K562 (cell line): ENCODE measurements around the gene CLUH. TPM values are rescaled to one million over a fixed set of nuclear protein-coding genes. Genes with fewer than 3 reads are reported as not detected.

Experiments
- CBFA2T3 ChIP-seq: fragments of 450-650 bp; IDR thresholded peaks from 2 replicates; pipeline ENCODE4 v1.6.1; 2017
- CEBPB ChIP-seq: fragments of 450-650 bp; IDR thresholded peaks from 2 replicates; pipeline ENCODE4 v1.6.1; 2016; ENCODE audit warnings: missing genetic modification characterization, missing compliant biosample characterization
- CHD1 ChIP-seq: fragments of 200-600 bp; sonication (generic); IDR thresholded peaks from one replicate; pipeline ENCODE4 v1.6.1; 2012; ENCODE audit warnings: mild to moderate bottlenecking, moderate library complexity, low read length, inconsistent platforms
- FOXK1 ChIP-seq: sonication (generic); formaldehyde crosslinking; IDR thresholded peaks from 2 replicates; pipeline ENCODE4 v1.8.0; 2022; ENCODE audit warnings: missing genetic modification reagents, mild to moderate bottlenecking, borderline replicate concordance
- GATA2 ChIP-seq: sonication (generic); formaldehyde crosslinking; IDR thresholded peaks from 2 replicates; pipeline ENCODE4 v1.4.0; 2020; ENCODE audit warnings: mild to moderate bottlenecking, missing genetic modification reagents
- MCM5 ChIP-seq: fragments of 450-650 bp; IDR thresholded peaks from 2 replicates; pipeline ENCODE4 v1.6.1; 2016; ENCODE audit warnings: low read depth
- NCOA2 ChIP-seq, 2 experiments: fragments of 450-650 bp; IDR thresholded peaks; 2 replicates each; pipeline ENCODE4 v1.6.1; 2018; ENCODE audit warnings: mild to moderate bottlenecking in 2 of 2, moderate library complexity in 1 of 2; ENCODE audit not compliant: partially characterized antibody in 2 of 2
- NFYB ChIP-seq: IDR thresholded peaks from 2 replicates; pipeline ENCODE4 v1.6.1; 2011; ENCODE audit warnings: mild to moderate bottlenecking, moderate library complexity; ENCODE audit not compliant: insufficient read length; ENCODE audit errors: extremely low read depth
- SNIP1 ChIP-seq: fragments of 450-650 bp; IDR thresholded peaks from 2 replicates; pipeline ENCODE4 v1.7.1; 2017; ENCODE audit warnings: low read depth, mild to moderate bottlenecking
- TAL1 ChIP-seq: fragments of 450-650 bp; IDR thresholded peaks from 2 replicates; pipeline ENCODE4 v1.6.1; 2016; ENCODE audit warnings: mild to moderate bottlenecking
- ZKSCAN1 ChIP-seq: fragments of 150-350 bp; IDR thresholded peaks from 2 replicates; pipeline ENCODE4 v1.6.1; 2016; ENCODE audit warnings: low read depth, low read length
- ZNF384 ChIP-seq: IDR thresholded peaks from 2 replicates; pipeline ENCODE4 v1.6.1; 2012; ENCODE audit warnings: low read depth, low read length, improper control_type of control experiment
- ZNF507 ChIP-seq: conservative IDR thresholded peaks from 2 replicates; pipeline ENCODE4 v1.6.1; 2017; ENCODE audit warnings: missing genetic modification characterization, missing compliant biosample characterization
- ZNF766 ChIP-seq: fragments of 200-800 bp; sonication (Bioruptor generic); conservative IDR thresholded peaks from 2 replicates; pipeline ENCODE4 v1.6.1; 2016; ENCODE audit warnings: missing genetic modification characterization, missing compliant biosample characterization
- polyA plus RNA-seq, 8 experiments: library from polyadenylated mRNA; depleted of rRNA in 4 of 8; stranded (reverse) in 5 of 8; unstranded in 3 of 8; fragments of >200 nt; fragmentation: Nextera tagmentation in 2 of 8; fragmentation: Illumina TruSeq in 1 of 8; extraction: Ambion mirVana in 2 of 8; extraction: Trizol in 1 of 8; gene quantifications; 2 replicates each; pipeline versions ENCODE4 v1.2.1 to v1.2.3, GENCODE V29; 2011 to 2014; ENCODE audit warnings: inconsistent platforms in 1 of 8, missing spikeins in 1 of 8
- total RNA-seq, 7 experiments: library from RNA; depleted of rRNA in 6 of 7; stranded (reverse); fragments of >200 nt in 6 of 7; fragmentation: Illumina TruSeq in 2 of 7; extraction: Trizol in 2 of 7; gene quantifications; 2 replicates each; pipeline versions ENCODE4 v1.2.1 to v1.2.3, GENCODE V29; 2011 to 2021; ENCODE audit warnings: low replicate concordance in 1 of 7
- TF ChIP-seq, protein P1 (sequence below): fragments of 150-350 bp; IDR thresholded peaks from 2 replicates; pipeline ENCODE4 v1.6.1; 2014; ENCODE audit warnings: low read depth, mild to moderate bottlenecking, low read length, borderline replicate concordance
- TF ChIP-seq, protein P2 (sequence below), 2 experiments: fragments of 450-650 bp; formaldehyde crosslinking in 1 of 2; IDR thresholded peaks; 2 replicates each; pipeline versions ENCODE4 v1.4.0 to v1.6.1; 2014 to 2020; ENCODE audit warnings: mild to moderate bottlenecking in 2 of 2, borderline replicate concordance in 1 of 2, low read depth in 1 of 2
- TF ChIP-seq, protein P3 (sequence below): sonication (generic); formaldehyde crosslinking; IDR thresholded peaks from 2 replicates; pipeline ENCODE4 v1.8.0; 2022; ENCODE audit warnings: mild to moderate bottlenecking, missing genetic modification reagents

Gene CLUH
- total and polyA plus RNA-seq, 9 of the 15 experiments (the other 6 are each of a cell fraction or from before 2014, with no cell fraction given): 0.21 to 140 (median 33.2) TPM

DNA sequence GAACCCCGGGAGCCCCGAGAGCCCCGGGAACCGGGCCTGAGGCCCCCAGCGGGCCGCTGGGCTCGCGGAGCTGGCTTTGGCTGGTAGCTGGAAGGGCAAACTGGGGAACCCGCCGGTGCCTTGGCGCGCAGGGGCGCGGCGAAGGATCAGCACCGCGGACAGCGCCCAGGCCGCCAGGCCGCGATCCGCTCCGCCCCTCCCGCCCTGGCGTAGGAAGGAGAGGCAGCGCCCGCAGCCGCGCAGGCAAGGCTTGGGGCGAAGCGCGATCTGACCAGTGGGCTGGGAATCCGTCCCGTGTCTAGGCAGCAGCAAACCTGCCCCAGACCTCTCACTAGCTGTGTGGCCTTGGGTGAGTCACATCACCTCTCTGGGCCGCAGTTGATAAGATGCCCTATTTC, 38.2 kb upstream of the CLUH start (continued):
- TF ChIP-seq TAL1 (no peak), ZKSCAN1 (no peak), ZNF384 (no peak), NCOA2 (IDR thresholded peaks at IDR 0.05; ENCODE audit: partially characterized antibody in 2 of 2) (no peak), NFYB (no peak), ZNF507 (tag) (no peak), FOXK1 (CRISPR knock-in tag) (no peak), ZNF766 (CRISPR knock-in tag) (no peak), CEBPB (tag) (no peak), GATA2 (CRISPR knock-in tag) (no peak), CBFA2T3 (no peak), MCM5 (no peak), CHD1 (no peak), SNIP1 (no peak)
- TF ChIP-seq, protein P1, sequence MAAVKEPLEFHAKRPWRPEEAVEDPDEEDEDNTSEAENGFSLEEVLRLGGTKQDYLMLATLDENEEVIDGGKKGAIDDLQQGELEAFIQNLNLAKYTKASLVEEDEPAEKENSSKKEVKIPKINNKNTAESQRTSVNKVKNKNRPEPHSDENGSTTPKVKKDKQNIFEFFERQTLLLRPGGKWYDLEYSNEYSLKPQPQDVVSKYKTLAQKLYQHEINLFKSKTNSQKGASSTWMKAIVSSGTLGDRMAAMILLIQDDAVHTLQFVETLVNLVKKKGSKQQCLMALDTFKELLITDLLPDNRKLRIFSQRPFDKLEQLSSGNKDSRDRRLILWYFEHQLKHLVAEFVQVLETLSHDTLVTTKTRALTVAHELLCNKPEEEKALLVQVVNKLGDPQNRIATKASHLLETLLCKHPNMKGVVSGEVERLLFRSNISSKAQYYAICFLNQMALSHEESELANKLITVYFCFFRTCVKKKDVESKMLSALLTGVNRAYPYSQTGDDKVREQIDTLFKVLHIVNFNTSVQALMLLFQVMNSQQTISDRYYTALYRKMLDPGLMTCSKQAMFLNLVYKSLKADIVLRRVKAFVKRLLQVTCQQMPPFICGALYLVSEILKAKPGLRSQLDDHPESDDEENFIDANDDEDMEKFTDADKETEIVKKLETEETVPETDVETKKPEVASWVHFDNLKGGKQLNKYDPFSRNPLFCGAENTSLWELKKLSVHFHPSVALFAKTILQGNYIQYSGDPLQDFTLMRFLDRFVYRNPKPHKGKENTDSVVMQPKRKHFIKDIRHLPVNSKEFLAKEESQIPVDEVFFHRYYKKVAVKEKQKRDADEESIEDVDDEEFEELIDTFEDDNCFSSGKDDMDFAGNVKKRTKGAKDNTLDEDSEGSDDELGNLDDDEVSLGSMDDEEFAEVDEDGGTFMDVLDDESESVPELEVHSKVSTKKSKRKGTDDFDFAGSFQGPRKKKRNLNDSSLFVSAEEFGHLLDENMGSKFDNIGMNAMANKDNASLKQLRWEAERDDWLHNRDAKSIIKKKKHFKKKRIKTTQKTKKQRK: no peak
- TF ChIP-seq, protein P2, sequence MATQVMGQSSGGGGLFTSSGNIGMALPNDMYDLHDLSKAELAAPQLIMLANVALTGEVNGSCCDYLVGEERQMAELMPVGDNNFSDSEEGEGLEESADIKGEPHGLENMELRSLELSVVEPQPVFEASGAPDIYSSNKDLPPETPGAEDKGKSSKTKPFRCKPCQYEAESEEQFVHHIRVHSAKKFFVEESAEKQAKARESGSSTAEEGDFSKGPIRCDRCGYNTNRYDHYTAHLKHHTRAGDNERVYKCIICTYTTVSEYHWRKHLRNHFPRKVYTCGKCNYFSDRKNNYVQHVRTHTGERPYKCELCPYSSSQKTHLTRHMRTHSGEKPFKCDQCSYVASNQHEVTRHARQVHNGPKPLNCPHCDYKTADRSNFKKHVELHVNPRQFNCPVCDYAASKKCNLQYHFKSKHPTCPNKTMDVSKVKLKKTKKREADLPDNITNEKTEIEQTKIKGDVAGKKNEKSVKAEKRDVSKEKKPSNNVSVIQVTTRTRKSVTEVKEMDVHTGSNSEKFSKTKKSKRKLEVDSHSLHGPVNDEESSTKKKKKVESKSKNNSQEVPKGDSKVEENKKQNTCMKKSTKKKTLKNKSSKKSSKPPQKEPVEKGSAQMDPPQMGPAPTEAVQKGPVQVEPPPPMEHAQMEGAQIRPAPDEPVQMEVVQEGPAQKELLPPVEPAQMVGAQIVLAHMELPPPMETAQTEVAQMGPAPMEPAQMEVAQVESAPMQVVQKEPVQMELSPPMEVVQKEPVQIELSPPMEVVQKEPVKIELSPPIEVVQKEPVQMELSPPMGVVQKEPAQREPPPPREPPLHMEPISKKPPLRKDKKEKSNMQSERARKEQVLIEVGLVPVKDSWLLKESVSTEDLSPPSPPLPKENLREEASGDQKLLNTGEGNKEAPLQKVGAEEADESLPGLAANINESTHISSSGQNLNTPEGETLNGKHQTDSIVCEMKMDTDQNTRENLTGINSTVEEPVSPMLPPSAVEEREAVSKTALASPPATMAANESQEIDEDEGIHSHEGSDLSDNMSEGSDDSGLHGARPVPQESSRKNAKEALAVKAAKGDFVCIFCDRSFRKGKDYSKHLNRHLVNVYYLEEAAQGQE (IDR thresholded peaks at IDR 0.05; ENCODE audit: borderline replicate concordance): peak; percentile 99
- TF ChIP-seq, protein P2 (CRISPR knock-in tag; IDR thresholded peaks at IDR 0.05; ENCODE audit: low read depth): peak; percentile 99
- TF ChIP-seq, protein P3, sequence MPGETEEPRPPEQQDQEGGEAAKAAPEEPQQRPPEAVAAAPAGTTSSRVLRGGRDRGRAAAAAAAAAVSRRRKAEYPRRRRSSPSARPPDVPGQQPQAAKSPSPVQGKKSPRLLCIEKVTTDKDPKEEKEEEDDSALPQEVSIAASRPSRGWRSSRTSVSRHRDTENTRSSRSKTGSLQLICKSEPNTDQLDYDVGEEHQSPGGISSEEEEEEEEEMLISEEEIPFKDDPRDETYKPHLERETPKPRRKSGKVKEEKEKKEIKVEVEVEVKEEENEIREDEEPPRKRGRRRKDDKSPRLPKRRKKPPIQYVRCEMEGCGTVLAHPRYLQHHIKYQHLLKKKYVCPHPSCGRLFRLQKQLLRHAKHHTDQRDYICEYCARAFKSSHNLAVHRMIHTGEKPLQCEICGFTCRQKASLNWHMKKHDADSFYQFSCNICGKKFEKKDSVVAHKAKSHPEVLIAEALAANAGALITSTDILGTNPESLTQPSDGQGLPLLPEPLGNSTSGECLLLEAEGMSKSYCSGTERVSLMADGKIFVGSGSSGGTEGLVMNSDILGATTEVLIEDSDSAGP: no peak
